GM12878 (cell line): ENCODE results near the gene SYK. TPM values are rescaled to one million over a fixed set of nuclear protein-coding genes. Genes with fewer than 3 reads are reported as not detected.

Experiments
- ATAC-seq: fragments of 200-7000 bp; cut with Tn5 transposase; 3 replicates; pipeline ENCODE4 v1.9.1; 2020; ENCODE audit warnings: mild to moderate bottlenecking, moderate library complexity
- BruUV-seq: library from RNA; stranded (reverse); fragments of 400-500 nt; replicated peaks from 2 replicates; lab custom pipeline; 2021; lab: Mats Ljungman, UMichigan
- CTCF ChIA-PET: fragments of 300-600 bp; sonication (Branson Sonifier 250); formaldehyde crosslinking; extraction: SDS; loops from one replicate; lab custom pipeline; 2021; ENCODE audit warnings: inconsistent platforms; lab: Yijun Ruan, JAX
- POLR2A ChIA-PET: fragments of 350-600 bp; formaldehyde crosslinking; extraction: SDS; loops from one replicate; lab custom pipeline; 2021; ENCODE audit warnings: inconsistent platforms; lab: Charles Lee
- RAD21 ChIA-PET: fragments of 300-600 bp; sonication (Branson Sonifier 250); formaldehyde crosslinking; loops from one replicate; lab custom pipeline; 2023; ENCODE audit warnings: antibody characterized with exemption; ENCODE audit not compliant: unreplicated experiment; lab: Charles Lee
- SMC1A ChIA-PET: fragments of 300-600 bp; sonication (Branson Sonifier 250); formaldehyde crosslinking; loops from one replicate; lab custom pipeline; 2023; ENCODE audit not compliant: unreplicated experiment, uncharacterized antibody; lab: Charles Lee
- DNase-seq: peaks from one replicate; pipeline ENCODE4 v3.0.0-alpha.2; 2011; ENCODE audit warnings: low read depth, low spot score
- FAIRE-seq: peaks from 3 replicates; lab custom pipeline; 2011; peaks lifted over from hg19 to GRCh38; lab: Jason Lieb, UNC
- H2AFZ ChIP-seq: 2 replicates; pipeline ENCODE4 v1.6.0; 2011; ENCODE audit warnings: low read depth, low read length, control low read depth; ENCODE audit not compliant: control insufficient read depth
- H3K27ac ChIP-seq: 2 replicates; pipeline ENCODE4 v1.5.1; 2011; ENCODE audit warnings: control low read depth; ENCODE audit not compliant: control insufficient read depth, insufficient read depth
- H3K27me3 ChIP-seq, 2 experiments: replicated peaks in 1 of 2; 2 replicates each; pipeline versions ENCODE4 v1.6.0 to v1.6.1; 2011; ENCODE audit warnings: low read length in 1 of 2; ENCODE audit not compliant: control insufficient read depth in 2 of 2, insufficient read depth in 2 of 2
- H3K36me3 ChIP-seq, 2 experiments: 2 replicates each; pipeline ENCODE4 v1.5.1; 2011; ENCODE audit warnings: low read length in 1 of 2; ENCODE audit not compliant: control insufficient read depth in 2 of 2, insufficient read depth in 2 of 2
- H3K4me1 ChIP-seq: 2 replicates; pipeline ENCODE4 v1.6.1; 2011; ENCODE audit warnings: mild to moderate bottlenecking, low read length, moderate library complexity, mixed read lengths; ENCODE audit not compliant: control insufficient read depth, insufficient read depth
- H3K4me2 ChIP-seq: 2 replicates; pipeline ENCODE4 v1.6.0; 2011; ENCODE audit warnings: control low read depth; ENCODE audit not compliant: control insufficient read depth, insufficient read depth
- H3K4me3 ChIP-seq: fragments of 200-600 bp; sonication (generic); 2 replicates; pipeline ENCODE4 v1.5.1; 2016
- H3K79me2 ChIP-seq: 2 replicates; pipeline ENCODE4 v1.6.0; 2011; ENCODE audit warnings: low read length; ENCODE audit not compliant: control insufficient read depth, insufficient read depth
- H3K9ac ChIP-seq: 2 replicates; pipeline ENCODE4 v1.8.0; 2011; ENCODE audit warnings: low read length, control low read depth, mixed read lengths; ENCODE audit not compliant: control insufficient read depth, insufficient read depth
- H3K9me3 ChIP-seq: replicated peaks from 3 replicates; pipeline ENCODE4 v1.5.1; 2011; ENCODE audit warnings: mild to moderate bottlenecking, low read length; ENCODE audit not compliant: control insufficient read depth, insufficient read depth
- H4K20me1 ChIP-seq: 2 replicates; pipeline ENCODE4 v1.6.0; 2011; ENCODE audit not compliant: control insufficient read depth, insufficient read depth
- BHLHE40 ChIP-seq, 2 experiments: fragments of 450-650 bp in 1 of 2; IDR thresholded peaks; 2 replicates each; pipeline ENCODE4 v1.6.1; 2011 to 2017; ENCODE audit warnings: low read depth in 2 of 2, borderline replicate concordance in 1 of 2, improper control_type of control experiment in 1 of 2, low read length in 1 of 2, mild to moderate bottlenecking in 1 of 2
- BRCA1 ChIP-seq: IDR thresholded peaks from 2 replicates; pipeline ENCODE4 v1.6.1; 2011; ENCODE audit warnings: low read depth, low read length, improper control_type of control experiment
- CBX3 ChIP-seq: fragments of 200-600 bp; sonication (generic); IDR thresholded peaks from 2 replicates; pipeline ENCODE4 v1.6.1; 2016; ENCODE audit warnings: low read depth, borderline replicate concordance
- EGR1 ChIP-seq, 2 experiments: IDR thresholded peaks; 1 replicate in 1 of 2; 2 replicates in 1 of 2; pipeline ENCODE4 v1.6.1; 2011 to 2012; ENCODE audit warnings: low read depth in 2 of 2, low read length in 2 of 2, borderline replicate concordance in 1 of 2, mild to moderate bottlenecking in 1 of 2, moderate library complexity in 1 of 2
- HDAC6 ChIP-seq: fragments of 200-600 bp; sonication (generic); IDR thresholded peaks from one replicate; pipeline ENCODE4 v1.8.0; 2017; ENCODE audit warnings: antibody characterized with exemption; ENCODE audit not compliant: unreplicated experiment
- JUND ChIP-seq: IDR thresholded peaks from 2 replicates; pipeline ENCODE4 v1.6.1; 2012; ENCODE audit warnings: low read depth, mild to moderate bottlenecking, low read length, improper control_type of control experiment, moderate library complexity
- MYC ChIP-seq: IDR thresholded peaks from 2 replicates; pipeline ENCODE4 v1.6.1; 2011; ENCODE audit warnings: mild to moderate bottlenecking, low read length, moderate library complexity, inconsistent platforms; ENCODE audit not compliant: insufficient read depth, insufficient replicate concordance, insufficient read length, severe bottlenecking
- TCF3 ChIP-seq: IDR thresholded peaks from 2 replicates; pipeline ENCODE4 v1.6.1; 2012; ENCODE audit warnings: low read depth, mild to moderate bottlenecking, low read length, borderline replicate concordance; ENCODE audit not compliant: insufficient read depth
- WGBS: methylation state at CpG from one replicate; pipeline ENCODE4 v1.1.6; 2016; ENCODE audit warnings: low lambda C conversion rate; ENCODE audit not compliant: insufficient replicate concordance, insufficient coverage; ENCODE audit errors: missing lambda C conversion rate; 5-methylcytosine and 5-hydroxymethylcytosine counted together
- in situ Hi-C: fragments of 300-500 bp; cut with MboI; formaldehyde crosslinking; loops from 9 replicates; pipeline ENCODE4 v1.14.3; 2018; ENCODE audit warnings: mixed read lengths
- intact Hi-C: fragments of 100-400 bp; cut with micrococcal nuclease; formaldehyde crosslinking; loops from one replicate; pipeline ENCODE4 v1.14.2; 2022; ENCODE audit not compliant: unreplicated experiment
- polyA plus RNA-seq, 11 experiments: library from polyadenylated mRNA; depleted of rRNA in 4 of 11; unstranded in 6 of 11; stranded (reverse) in 5 of 11; fragments of >200 nt; fragmentation: Nextera tagmentation in 4 of 11; fragmentation: Illumina TruSeq in 1 of 11; extraction: Ambion mirVana in 4 of 11; extraction: Trizol in 1 of 11; gene quantifications; 1 replicate in 1 of 11; 2 replicates in 10 of 11; pipeline versions ENCODE4 v1.2.1 to v1.2.3, GENCODE V29; 2011 to 2016; ENCODE audit warnings: inconsistent platforms in 2 of 11, missing spikeins in 2 of 11, low read depth in 1 of 11
- total RNA-seq, 4 experiments: library from RNA; depleted of rRNA in 3 of 4; stranded (reverse); fragments of >200 nt in 3 of 4; fragmentation: Illumina TruSeq in 1 of 4; extraction: Trizol in 1 of 4; gene quantifications; 2 replicates each; pipeline versions ENCODE4 v1.2.1 to v1.2.3, GENCODE V29; 2013 to 2021
- TF ChIP-seq, protein P1 (sequence below): IDR thresholded peaks from 2 replicates; pipeline ENCODE4 v1.6.1; 2011; ENCODE audit warnings: borderline replicate concordance, low read depth, mild to moderate bottlenecking, moderate library complexity, mixed read lengths, low read length; ENCODE audit not compliant: insufficient read depth; ENCODE audit errors: extremely low read length
- TF ChIP-seq, protein P2 (sequence below): fragments of 450-650 bp; IDR thresholded peaks from 2 replicates; pipeline ENCODE4 v1.6.1; 2017; ENCODE audit warnings: mild to moderate bottlenecking, low read depth, inconsistent platforms; ENCODE audit not compliant: poor library complexity, severe bottlenecking

The SYK gene
- total and polyA plus RNA-seq, 10 of the 15 experiments (the other 5 are each of a cell fraction or from before 2014, with no cell fraction given) = 6.5 to 135 (median 68.8) TPM

DNA sequence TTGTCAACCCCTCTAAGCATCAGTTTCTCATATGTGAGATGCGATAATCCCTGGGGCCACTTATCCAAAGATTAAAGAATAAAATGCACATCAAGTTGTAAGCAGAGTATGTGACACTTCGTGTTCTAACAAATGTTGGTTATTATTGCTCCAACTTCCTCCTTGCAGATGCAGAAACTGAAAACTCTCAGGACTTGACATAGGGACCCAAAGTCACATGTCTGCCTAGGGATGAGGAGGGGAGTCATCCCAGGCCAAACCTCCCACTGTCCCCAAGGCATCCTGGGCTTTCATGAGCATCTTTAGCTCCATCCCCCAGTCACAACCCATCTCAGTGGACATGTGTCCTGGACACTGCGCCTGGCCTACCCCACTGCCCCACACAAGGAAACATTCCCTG is 27.5 kb upstream of the SYK start:
- RAD21 ChIA-PET = interaction anchor here (0.7 to 1.9 kb wide), 3 partner anchors 9 to 96 kb away, joined by 3 to 8 read pairs (median 5); no protein-coding TSS in a partner anchor
- FAIRE-seq (no peak), DNase-seq (no peak), ATAC-seq (no peak; the same call in 2 of the 3 replicates)
- Histone ChIP-seq H3K4me1 (peaks cover 39% of the 10 kb centered on the region), H3K4me2 (peak overlapping the region; percentile 26), H3K27ac (no peak overlapping the region), H2AFZ (no peak overlapping the region), H4K20me1 (no peaks in the 10 kb centered on the region), H3K27me3 (no peaks in the 10 kb centered on the region), H3K79me2 (no peaks in the 10 kb centered on the region), H3K9me3 (no peaks in the 10 kb centered on the region), H3K9ac (no peak overlapping the region), H3K4me3 (no peak overlapping the region), H3K36me3 (no peaks in the 10 kb centered on the region)
- TF ChIP-seq, protein P1, sequence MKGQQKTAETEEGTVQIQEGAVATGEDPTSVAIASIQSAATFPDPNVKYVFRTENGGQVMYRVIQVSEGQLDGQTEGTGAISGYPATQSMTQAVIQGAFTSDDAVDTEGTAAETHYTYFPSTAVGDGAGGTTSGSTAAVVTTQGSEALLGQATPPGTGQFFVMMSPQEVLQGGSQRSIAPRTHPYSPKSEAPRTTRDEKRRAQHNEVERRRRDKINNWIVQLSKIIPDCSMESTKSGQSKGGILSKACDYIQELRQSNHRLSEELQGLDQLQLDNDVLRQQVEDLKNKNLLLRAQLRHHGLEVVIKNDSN = peak; percentile 3
- TF ChIP-seq JUND (no peak), EGR1 (IDR thresholded peaks at IDR 0.05; ENCODE audit: borderline replicate concordance in 1 of 2, low read depth in 2 of 2, low read length in 2 of 2) (0 out of 3 replicates have a peak, but pooled peaks of 1 of the 2 experiments have one; percentile 11)
- CTCF ChIA-PET = interaction anchor here (1.7 kb wide), 1 partner anchor 95 kb away, joined by 6 read pairs; no protein-coding TSS in a partner anchor
- POLR2A ChIA-PET = no interaction called here
- SMC1A ChIA-PET = interaction anchor here (1.3 kb wide), 1 partner anchor 95 kb away, joined by 3 read pairs; no protein-coding TSS in a partner anchor
- intact Hi-C loops (loop anchor here (1.0 to 5.0 kb wide), 3 partner anchors 29 to 97 kb away; no protein-coding TSS in a partner anchor), in situ Hi-C loops (loop anchor here (25.0 kb wide), 1 partner anchor 1187 kb away; no protein-coding TSS in a partner anchor)
- WGBS = 58% methylated on average over 3 of the region's 3 CpGs
- no TSS peak for BruUV-seq

DNA sequence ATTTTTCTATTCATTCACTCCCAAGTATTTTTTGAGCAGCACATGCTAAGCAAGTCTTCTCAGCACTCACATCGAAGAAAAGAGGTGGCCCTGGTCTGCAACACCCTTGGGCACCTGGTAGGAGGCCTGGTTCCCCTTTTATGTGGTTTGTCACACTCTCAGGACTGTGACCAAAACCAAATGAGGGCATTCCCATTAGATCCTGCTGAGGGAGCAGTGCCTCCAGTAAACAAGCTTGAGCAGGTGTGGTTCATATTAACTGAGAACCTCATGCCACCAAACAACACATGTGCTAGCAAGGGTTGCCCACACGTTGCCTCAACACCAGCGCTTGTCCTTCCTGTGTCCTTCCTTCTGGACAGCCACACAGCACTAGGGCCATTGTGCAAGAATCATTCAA is 26.9 kb upstream of the SYK start:
- H3K27ac ChIP-seq = no peak overlapping the region
- H3K36me3 ChIP-seq = no peaks in the 10 kb centered on the region
- POLR2A ChIA-PET = no interaction called here
- peak overlapping the region; percentile 26 for H3K4me2 ChIP-seq
- WGBS = 24% methylated on average over 3 of the region's 3 CpGs
- DNase-seq = peak; percentile 90
- RAD21 ChIA-PET = interaction anchor here (0.7 to 1.9 kb wide), 3 partner anchors 8 to 95 kb away, joined by 3 to 8 read pairs (median 5); no protein-coding TSS in a partner anchor
- intact Hi-C loops = loop anchor here (1.0 to 5.0 kb wide), 3 partner anchors 28 to 97 kb away; no protein-coding TSS in a partner anchor
- no peaks in the 10 kb centered on the region for H4K20me1 ChIP-seq
- no peak overlapping the region for H3K4me3 ChIP-seq
- no peaks in the 10 kb centered on the region for H3K9me3 ChIP-seq
- peak; percentile 92 for ATAC-seq
- FAIRE-seq = no peak
- H3K4me1 ChIP-seq = peaks cover 35% of the 10 kb centered on the region
- no peak overlapping the region for H2AFZ ChIP-seq
- CTCF ChIA-PET = interaction anchor here (1.2 to 1.7 kb wide), 2 partner anchors 95 to 104 kb away, joined by 3 to 6 read pairs; no protein-coding TSS in a partner anchor
- H3K79me2 ChIP-seq = no peaks in the 10 kb centered on the region
- H3K9ac ChIP-seq = no peak overlapping the region
- SMC1A ChIA-PET = interaction anchor here (0.8 to 1.3 kb wide), 4 partner anchors 21 to 95 kb away, joined by 3 to 4 read pairs (median 3); no protein-coding TSS in a partner anchor
- in situ Hi-C loops = loop anchor here (25.0 kb wide), 1 partner anchor 1187 kb away; no protein-coding TSS in a partner anchor
- BruUV-seq = no TSS peak
- H3K27me3 ChIP-seq = no peaks in the 10 kb centered on the region
- TF ChIP-seq, protein P2, sequence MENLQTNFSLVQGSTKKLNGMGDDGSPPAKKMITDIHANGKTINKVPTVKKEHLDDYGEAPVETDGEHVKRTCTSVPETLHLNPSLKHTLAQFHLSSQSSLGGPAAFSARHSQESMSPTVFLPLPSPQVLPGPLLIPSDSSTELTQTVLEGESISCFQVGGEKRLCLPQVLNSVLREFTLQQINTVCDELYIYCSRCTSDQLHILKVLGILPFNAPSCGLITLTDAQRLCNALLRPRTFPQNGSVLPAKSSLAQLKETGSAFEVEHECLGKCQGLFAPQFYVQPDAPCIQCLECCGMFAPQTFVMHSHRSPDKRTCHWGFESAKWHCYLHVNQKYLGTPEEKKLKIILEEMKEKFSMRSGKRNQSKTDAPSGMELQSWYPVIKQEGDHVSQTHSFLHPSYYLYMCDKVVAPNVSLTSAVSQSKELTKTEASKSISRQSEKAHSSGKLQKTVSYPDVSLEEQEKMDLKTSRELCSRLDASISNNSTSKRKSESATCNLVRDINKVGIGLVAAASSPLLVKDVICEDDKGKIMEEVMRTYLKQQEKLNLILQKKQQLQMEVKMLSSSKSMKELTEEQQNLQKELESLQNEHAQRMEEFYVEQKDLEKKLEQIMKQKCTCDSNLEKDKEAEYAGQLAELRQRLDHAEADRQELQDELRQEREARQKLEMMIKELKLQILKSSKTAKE = no peak
- TF ChIP-seq BRCA1 (no peak), MYC (no peak), TCF3 (peak; percentile 61; the same call in 1 of the 2 replicates), CBX3 (no peak), BHLHE40 (IDR thresholded peaks at IDR 0.05; ENCODE audit: borderline replicate concordance in 1 of 2, low read depth in 2 of 2, low read length in 1 of 2) (peak; percentile 41 to 63; a peak in 2 of 4 replicates), HDAC6 (no peak)
